ENCODE results near the gene PQBP1.

Gene PQBP1

GRCh38 chrX:48927123-48927522 lies 29.4 kb downstream of the PQBP1 start:
- H3K9ac ChIP-seq (ENCODE audit: low read length) = no peak overlapping the region
- H3K36me3 ChIP-seq (replicated peaks; ENCODE audit: insufficient read depth, low read length) = no peaks in the 10 kb centered on the region
- no peak for TF ChIP-seq EZH2 (optimal IDR thresholded peaks at IDR 0.05; ENCODE audit: low read depth, low read length)
- TF ChIP-seq EZH2phosphoT487 (IDR thresholded peaks at IDR 0.05; ENCODE audit: low read length) = no peak
- TF ChIP-seq, protein P1, sequence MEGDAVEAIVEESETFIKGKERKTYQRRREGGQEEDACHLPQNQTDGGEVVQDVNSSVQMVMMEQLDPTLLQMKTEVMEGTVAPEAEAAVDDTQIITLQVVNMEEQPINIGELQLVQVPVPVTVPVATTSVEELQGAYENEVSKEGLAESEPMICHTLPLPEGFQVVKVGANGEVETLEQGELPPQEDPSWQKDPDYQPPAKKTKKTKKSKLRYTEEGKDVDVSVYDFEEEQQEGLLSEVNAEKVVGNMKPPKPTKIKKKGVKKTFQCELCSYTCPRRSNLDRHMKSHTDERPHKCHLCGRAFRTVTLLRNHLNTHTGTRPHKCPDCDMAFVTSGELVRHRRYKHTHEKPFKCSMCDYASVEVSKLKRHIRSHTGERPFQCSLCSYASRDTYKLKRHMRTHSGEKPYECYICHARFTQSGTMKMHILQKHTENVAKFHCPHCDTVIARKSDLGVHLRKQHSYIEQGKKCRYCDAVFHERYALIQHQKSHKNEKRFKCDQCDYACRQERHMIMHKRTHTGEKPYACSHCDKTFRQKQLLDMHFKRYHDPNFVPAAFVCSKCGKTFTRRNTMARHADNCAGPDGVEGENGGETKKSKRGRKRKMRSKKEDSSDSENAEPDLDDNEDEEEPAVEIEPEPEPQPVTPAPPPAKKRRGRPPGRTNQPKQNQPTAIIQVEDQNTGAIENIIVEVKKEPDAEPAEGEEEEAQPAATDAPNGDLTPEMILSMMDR (IDR thresholded peaks at IDR 0.05; ENCODE audit: low read length) = no peak

DNA sequence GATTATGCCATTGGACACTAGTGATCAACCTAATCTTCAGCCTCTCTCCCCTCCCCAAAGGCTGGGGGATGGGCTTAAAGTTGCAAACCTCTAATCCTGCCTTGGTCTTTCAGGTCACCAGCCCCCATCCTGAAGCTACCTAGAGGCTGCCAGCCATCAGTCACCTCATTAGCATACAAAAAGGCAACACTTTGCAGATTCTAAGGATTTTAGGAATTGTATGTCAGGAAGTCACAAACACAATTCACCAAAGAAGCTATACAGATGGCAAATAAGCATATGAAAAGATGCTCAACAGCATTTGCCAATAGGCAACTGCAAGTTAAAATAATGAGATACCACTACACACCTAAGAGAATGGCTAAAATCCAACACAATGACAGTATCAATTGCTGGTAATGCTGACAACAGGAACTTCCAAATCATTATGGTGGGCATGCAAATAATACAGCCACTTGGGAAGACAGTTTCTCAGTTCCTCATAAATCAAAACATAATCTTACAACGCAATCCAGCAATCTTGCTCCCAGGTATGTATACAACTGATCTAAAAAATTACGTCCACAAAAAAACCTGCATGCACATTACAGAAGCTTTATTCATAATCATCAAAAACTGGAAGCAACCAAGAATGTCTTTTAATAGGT lies 30.1 kb downstream of the PQBP1 start:
- H3K9ac ChIP-seq (ENCODE audit: low read length) = no peak overlapping the region
- no peak overlapping the region for H3K27ac ChIP-seq (ENCODE audit: low read length)
- H3K27me3 ChIP-seq (replicated peaks; ENCODE audit: insufficient read depth, low read length) = no peaks in the 10 kb centered on the region
- H3K9me2 ChIP-seq (replicated peaks; ENCODE audit: insufficient read depth, low read length) = no peaks in the 10 kb centered on the region
- H3K79me2 ChIP-seq (ENCODE audit: low read length) = peaks cover 62% of the 10 kb centered on the region
- TF ChIP-seq EZH2phosphoT487 (IDR thresholded peaks at IDR 0.05; ENCODE audit: low read length) = no peak
- TF ChIP-seq, protein P1 (IDR thresholded peaks at IDR 0.05; ENCODE audit: low read length) = no peak
- no peak for TF ChIP-seq EZH2 (optimal IDR thresholded peaks at IDR 0.05; ENCODE audit: low read depth, low read length)
- no peaks in the 10 kb centered on the region for H3K36me3 ChIP-seq (replicated peaks; ENCODE audit: insufficient read depth, low read length)
- H2AFZ ChIP-seq (ENCODE audit: low read length) = no peak overlapping the region
- H3K9me3 ChIP-seq (replicated peaks; ENCODE audit: insufficient read depth, low read length) = no peaks in the 10 kb centered on the region
- DNase-seq = no peak
- H3K4me2 ChIP-seq (ENCODE audit: low read depth, low read length) = no peak overlapping the region
- H4K20me1 ChIP-seq (ENCODE audit: insufficient read depth, low read length) = no peaks in the 10 kb centered on the region
- H3F3A ChIP-seq (ENCODE audit: insufficient read depth, low read length) = no peaks in the 10 kb centered on the region
- H3K4me3 ChIP-seq (ENCODE audit: low read length) = no peak overlapping the region
- H3K4me1 ChIP-seq (ENCODE audit: low read length) = peaks cover 9% of the 10 kb centered on the region

More at GRCh38 chrX:48927123-48927522, 29.4 kb downstream of the PQBP1 start:
- H3K9me3 ChIP-seq (replicated peaks; ENCODE audit: insufficient read depth, low read length) = no peaks in the 10 kb centered on the region
- no peaks in the 10 kb centered on the region for H3F3A ChIP-seq (ENCODE audit: insufficient read depth, low read length)
- H3K4me3 ChIP-seq (ENCODE audit: low read length) = no peak overlapping the region
- H3K27me3 ChIP-seq (replicated peaks; ENCODE audit: insufficient read depth, low read length) = no peaks in the 10 kb centered on the region
- H3K27ac ChIP-seq (ENCODE audit: low read length) = no peak overlapping the region
- H3K79me2 ChIP-seq (ENCODE audit: low read length) = peaks cover 63% of the 10 kb centered on the region
- no peak overlapping the region for H2AFZ ChIP-seq (ENCODE audit: low read length)
- peaks cover 7% of the 10 kb centered on the region for H3K4me1 ChIP-seq (ENCODE audit: low read length)
- H4K20me1 ChIP-seq (ENCODE audit: insufficient read depth, low read length) = no peaks in the 10 kb centered on the region
- no peak overlapping the region for H3K4me2 ChIP-seq (ENCODE audit: low read depth, low read length)
- H3K9me2 ChIP-seq (replicated peaks; ENCODE audit: insufficient read depth, low read length) = no peaks in the 10 kb centered on the region
- no peak for DNase-seq

GRCh38 chrX:48933757-48934156 lies 36.0 kb downstream of the PQBP1 start:
- no peaks in the 10 kb centered on the region for H3K9me3 ChIP-seq (replicated peaks; ENCODE audit: insufficient read depth, low read length)
- H3K4me2 ChIP-seq (ENCODE audit: low read depth, low read length) = peak overlapping the region; percentile 27; the same call in 1 of the 2 replicates
- H3K27me3 ChIP-seq (replicated peaks; ENCODE audit: insufficient read depth, low read length) = no peaks in the 10 kb centered on the region
- peaks cover 43% of the 10 kb centered on the region for H3F3A ChIP-seq (ENCODE audit: insufficient read depth, low read length)
- H3K79me2 ChIP-seq (ENCODE audit: low read length) = peaks cover 45% of the 10 kb centered on the region
- no peak overlapping the region for H3K4me3 ChIP-seq (ENCODE audit: low read length)
- no peaks in the 10 kb centered on the region for H3K9me2 ChIP-seq (replicated peaks; ENCODE audit: insufficient read depth, low read length)
- TF ChIP-seq, protein P1 (IDR thresholded peaks at IDR 0.05; ENCODE audit: low read length) = no peak
- TF ChIP-seq EZH2phosphoT487 (IDR thresholded peaks at IDR 0.05; ENCODE audit: low read length) (no peak), EZH2 (optimal IDR thresholded peaks at IDR 0.05; ENCODE audit: low read depth, low read length) (no peak)
- peak overlapping the region; percentile 29 for H3K9ac ChIP-seq (ENCODE audit: low read length)
- DNase-seq = peak; percentile 28
- peaks cover 48% of the 10 kb centered on the region for H3K4me1 ChIP-seq (ENCODE audit: low read length)
- peak overlapping the region; percentile 92 for H3K27ac ChIP-seq (ENCODE audit: low read length)
- H3K36me3 ChIP-seq (replicated peaks; ENCODE audit: insufficient read depth, low read length) = no peaks in the 10 kb centered on the region
- H2AFZ ChIP-seq (ENCODE audit: low read length) = no peak overlapping the region
- H4K20me1 ChIP-seq (ENCODE audit: insufficient read depth, low read length) = no peaks in the 10 kb centered on the region
